ENCODE results near the gene SRM. TPM values are rescaled to one million over a fixed set of nuclear protein-coding genes. Genes with fewer than 3 reads are reported as not detected.
A peak's percentile ranks its signal among the peaks of the same experiment; 100 is the strongest.

SRM gene
- total and polyA plus RNA-seq, 2 of the 13 experiments (the other 11 are each of a cell fraction or from before 2014, with no cell fraction given), result 27.9 to 31.8 TPM

- no peak for TF ChIP-seq SNAPC4 (CRISPR knock-in tag; IDR thresholded peaks at IDR 0.05)
- no peak for TF ChIP-seq JUNB (CRISPR knock-in tag; IDR thresholded peaks at IDR 0.05; ENCODE audit: borderline replicate concordance)
- TF ChIP-seq ZNF710 (CRISPR knock-in tag; IDR thresholded peaks at IDR 0.05; ENCODE audit: borderline replicate concordance), result no peak
- no peak for TF ChIP-seq ZNF598 (CRISPR knock-in tag; IDR thresholded peaks at IDR 0.05; ENCODE audit: borderline replicate concordance)
- TF ChIP-seq SOX13 (IDR thresholded peaks at IDR 0.05), result no peak; the same call in 1 of the 2 replicates
- no peak for TF ChIP-seq SOX13 (CRISPR knock-in tag; conservative IDR thresholded peaks at IDR 0.05 in 1 of 2, IDR thresholded peaks at IDR 0.05 in 1 of 2)
- no peak for TF ChIP-seq NR2C2 (CRISPR knock-in tag; IDR thresholded peaks at IDR 0.05; ENCODE audit: borderline replicate concordance)
- TF ChIP-seq CCAR2 (optimal IDR thresholded peaks at IDR 0.05; ENCODE audit: low read depth, low read length), result no peak
- TF ChIP-seq SMAD3 (CRISPR knock-in tag; IDR thresholded peaks at IDR 0.05), result no peak
- TF ChIP-seq TFDP1 (CRISPR knock-in tag; IDR thresholded peaks at IDR 0.05; ENCODE audit: borderline replicate concordance), result peak; percentile 46; the same call in 1 of the 2 replicates
- TF ChIP-seq ATAD3A (CRISPR knock-in tag; IDR thresholded peaks at IDR 0.05), result no peak
- TF ChIP-seq TRAFD1 (CRISPR knock-in tag; IDR thresholded peaks at IDR 0.05; ENCODE audit: borderline replicate concordance), result no peak
- TF ChIP-seq ZFP36 (IDR thresholded peaks at IDR 0.05; ENCODE audit: borderline replicate concordance, low read depth, low read length, partially characterized antibody), result no peak
- no peak for TF ChIP-seq PLSCR1 (CRISPR knock-in tag; IDR thresholded peaks at IDR 0.05; ENCODE audit: borderline replicate concordance)
- no peak for TF ChIP-seq ZNF292 (CRISPR knock-in tag; IDR thresholded peaks at IDR 0.05; ENCODE audit: borderline replicate concordance, low read depth)
- TF ChIP-seq NCOA1 (CRISPR knock-in tag; IDR thresholded peaks at IDR 0.05), result no peak
- TF ChIP-seq NR3C1 (CRISPR knock-in tag; IDR thresholded peaks at IDR 0.05), result no peak
Measured at GRCh38 chr1:11059968-11060830, at the start of gene SRM (continued).
